ENCODE data around the gene ZNF525. TPM values are rescaled to one million over a fixed set of nuclear protein-coding genes. Genes with fewer than 3 reads are reported as not detected.
"Not testable (repeated sequence)": the region's sequence is repeated elsewhere in the genome, so short reads cannot be mapped to it uniquely, and the experiment has no call there.

ZNF525 gene
- total and polyA plus RNA-seq, 4 donors, result 1.1 to 5.2 (median 1.4) TPM

DNA sequence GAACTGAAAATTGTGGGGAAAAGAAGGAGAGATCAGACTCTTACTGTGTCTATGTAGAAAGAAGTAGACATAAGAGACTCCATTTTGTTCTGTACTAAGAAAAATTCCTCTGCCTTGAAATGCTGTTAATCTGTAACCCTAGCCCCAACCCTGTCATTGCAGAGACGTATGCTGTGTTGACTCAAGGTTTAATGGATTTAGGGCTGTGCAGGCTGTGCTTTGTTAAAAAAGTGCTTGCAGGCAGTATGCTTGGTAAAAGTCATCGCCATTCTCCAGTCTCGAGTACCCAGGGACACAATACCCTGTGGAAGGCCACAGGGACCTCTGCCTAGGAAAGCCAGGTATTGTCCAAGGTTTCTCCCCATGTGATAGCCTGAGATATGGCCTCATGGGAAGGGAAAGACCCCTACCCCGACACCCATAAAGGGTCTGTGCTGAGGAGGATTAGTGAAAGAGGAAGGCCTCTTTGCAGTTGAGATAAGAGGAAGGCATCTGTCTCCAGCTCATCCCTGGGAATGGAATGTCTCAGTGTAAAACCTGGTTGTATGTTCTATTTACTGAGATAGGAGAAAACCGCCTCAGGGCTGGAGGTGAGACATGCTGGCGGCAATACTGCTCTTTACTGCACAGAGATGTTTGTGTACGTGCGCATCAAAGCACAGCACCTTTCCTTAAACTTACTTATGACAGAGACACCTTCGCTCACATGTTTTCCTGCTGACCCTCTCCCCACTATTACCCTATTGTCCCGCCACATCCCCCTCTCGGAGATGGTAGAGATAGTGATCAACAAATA is 55.2 kb downstream of the ZNF525 start:
- H3K36me3 ChIP-seq (ENCODE audit: control insufficient read depth in 4 of 4, insufficient read depth in 3 of 4, low read depth in 1 of 4, low read length in 3 of 4); DNase-seq (ENCODE audit: low spot score); H3K4me1 ChIP-seq (ENCODE audit: control insufficient read depth in 4 of 4, insufficient read depth in 4 of 4, low read length in 3 of 4); H3K4me3 ChIP-seq (ENCODE audit: low read depth in 1 of 3, low read length in 3 of 3); H3K27ac ChIP-seq (ENCODE audit: low read depth in 1 of 2, low read length in 2 of 2); H3K27me3 ChIP-seq (ENCODE audit: control insufficient read depth in 4 of 4, insufficient read depth in 4 of 4, low read length in 3 of 4); H3K9ac ChIP-seq (ENCODE audit: low read depth in 1 of 2, low read length in 2 of 2): not testable (repeated sequence)
- H3K9me3 ChIP-seq (ENCODE audit: control insufficient read depth in 4 of 4, low read length in 3 of 4), result peaks cover 6 to 25% (median 13%) of the 10 kb centered on the region in 4 donors
- WGBS, result 45% methylated on average over 11 of the region's 11 CpGs

DNA sequence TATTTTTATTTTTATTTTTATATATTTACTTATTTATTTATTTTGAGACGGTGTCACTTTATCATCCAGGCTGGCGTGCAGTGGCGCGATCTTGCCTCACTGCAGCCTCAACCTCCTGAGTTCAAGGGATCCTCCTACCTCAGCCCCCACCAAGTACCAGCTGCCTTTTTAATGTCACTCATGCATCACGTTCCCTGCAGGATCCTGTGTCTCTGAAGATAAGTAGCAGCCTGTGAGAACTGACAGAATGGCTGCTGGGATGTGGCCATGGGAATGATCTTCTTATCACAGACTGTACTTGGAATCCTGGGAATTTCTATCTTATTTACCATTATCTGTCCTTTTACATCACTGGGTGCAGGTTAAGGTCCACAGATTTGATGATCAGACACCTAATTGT is 57.0 kb downstream of the ZNF525 start:
- 78% methylated on average over 5 of the region's 5 CpGs for WGBS
- no peaks in the 10 kb centered on the region for H3K4me1 ChIP-seq (ENCODE audit: control insufficient read depth in 4 of 4, insufficient read depth in 4 of 4, low read length in 3 of 4)

DNA sequence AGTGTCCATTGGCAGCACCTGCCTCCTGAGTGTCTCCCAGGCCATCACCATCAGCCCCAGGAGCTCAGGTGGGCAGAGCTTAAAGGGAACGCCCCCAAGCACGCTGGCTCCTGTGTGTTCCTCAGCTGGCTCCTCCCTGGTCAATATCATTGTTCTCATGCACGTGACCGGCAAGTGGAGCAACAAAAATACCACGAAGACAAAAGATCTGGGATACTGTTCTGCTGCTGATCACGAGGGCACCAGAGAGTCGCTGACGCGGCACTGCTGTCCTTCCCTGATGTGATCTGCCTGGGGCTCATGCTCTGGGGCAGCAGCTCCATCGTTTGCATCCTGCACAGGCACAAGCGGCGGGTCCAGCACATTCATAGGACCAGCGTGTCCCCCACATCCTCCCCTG is 57.6 kb downstream of the ZNF525 start:
- not testable (repeated sequence) for H3K27ac ChIP-seq (ENCODE audit: low read depth in 1 of 2, low read length in 2 of 2)
- 34% methylated on average over 11 of the region's 13 CpGs for WGBS

More for the DNA sequence above, 57.0 kb downstream of the ZNF525 start:
- Histone ChIP-seq H3K36me3 (ENCODE audit: control insufficient read depth in 4 of 4, insufficient read depth in 3 of 4, low read depth in 1 of 4, low read length in 3 of 4) (peaks cover 0 to 3% (median 0%) of the 10 kb centered on the region in 4 donors), H3K9me3 (ENCODE audit: control insufficient read depth in 4 of 4, low read length in 3 of 4) (peaks cover 6 to 20% (median 8%) of the 10 kb centered on the region in 4 donors), H3K4me3 (ENCODE audit: low read depth in 1 of 3, low read length in 3 of 3) (no peak overlapping the region), H3K27ac (ENCODE audit: low read depth in 1 of 2, low read length in 2 of 2) (no peak overlapping the region), H3K9ac (ENCODE audit: low read depth in 1 of 2, low read length in 2 of 2) (no peak overlapping the region), H3K27me3 (ENCODE audit: control insufficient read depth in 4 of 4, insufficient read depth in 4 of 4, low read length in 3 of 4) (no peaks in the 10 kb centered on the region)
- TF ChIP-seq HNF4A (conservative IDR thresholded peaks at IDR 0.05), result no peak
- TF ChIP-seq, protein P1, sequence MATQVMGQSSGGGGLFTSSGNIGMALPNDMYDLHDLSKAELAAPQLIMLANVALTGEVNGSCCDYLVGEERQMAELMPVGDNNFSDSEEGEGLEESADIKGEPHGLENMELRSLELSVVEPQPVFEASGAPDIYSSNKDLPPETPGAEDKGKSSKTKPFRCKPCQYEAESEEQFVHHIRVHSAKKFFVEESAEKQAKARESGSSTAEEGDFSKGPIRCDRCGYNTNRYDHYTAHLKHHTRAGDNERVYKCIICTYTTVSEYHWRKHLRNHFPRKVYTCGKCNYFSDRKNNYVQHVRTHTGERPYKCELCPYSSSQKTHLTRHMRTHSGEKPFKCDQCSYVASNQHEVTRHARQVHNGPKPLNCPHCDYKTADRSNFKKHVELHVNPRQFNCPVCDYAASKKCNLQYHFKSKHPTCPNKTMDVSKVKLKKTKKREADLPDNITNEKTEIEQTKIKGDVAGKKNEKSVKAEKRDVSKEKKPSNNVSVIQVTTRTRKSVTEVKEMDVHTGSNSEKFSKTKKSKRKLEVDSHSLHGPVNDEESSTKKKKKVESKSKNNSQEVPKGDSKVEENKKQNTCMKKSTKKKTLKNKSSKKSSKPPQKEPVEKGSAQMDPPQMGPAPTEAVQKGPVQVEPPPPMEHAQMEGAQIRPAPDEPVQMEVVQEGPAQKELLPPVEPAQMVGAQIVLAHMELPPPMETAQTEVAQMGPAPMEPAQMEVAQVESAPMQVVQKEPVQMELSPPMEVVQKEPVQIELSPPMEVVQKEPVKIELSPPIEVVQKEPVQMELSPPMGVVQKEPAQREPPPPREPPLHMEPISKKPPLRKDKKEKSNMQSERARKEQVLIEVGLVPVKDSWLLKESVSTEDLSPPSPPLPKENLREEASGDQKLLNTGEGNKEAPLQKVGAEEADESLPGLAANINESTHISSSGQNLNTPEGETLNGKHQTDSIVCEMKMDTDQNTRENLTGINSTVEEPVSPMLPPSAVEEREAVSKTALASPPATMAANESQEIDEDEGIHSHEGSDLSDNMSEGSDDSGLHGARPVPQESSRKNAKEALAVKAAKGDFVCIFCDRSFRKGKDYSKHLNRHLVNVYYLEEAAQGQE (IDR thresholded peaks at IDR 0.05), result no peak
- TF ChIP-seq RXRA (IDR thresholded peaks at IDR 0.05), result no peak
- TF ChIP-seq FOXA2 (IDR thresholded peaks at IDR 0.05), result no peak
- no peak for TF ChIP-seq JUND (IDR thresholded peaks at IDR 0.05)
- no peak for TF ChIP-seq SP1 (IDR thresholded peaks at IDR 0.05)
- TF ChIP-seq HNF4G (IDR thresholded peaks at IDR 0.05), result no peak
- TF ChIP-seq RAD21 (IDR thresholded peaks at IDR 0.05), result no peak
- no peak for TF ChIP-seq EGR1 (IDR thresholded peaks at IDR 0.05; ENCODE audit: low read depth in 2 of 2)
- TF ChIP-seq NR2F2 (IDR thresholded peaks at IDR 0.05), result no peak
- TF ChIP-seq, protein P2, sequence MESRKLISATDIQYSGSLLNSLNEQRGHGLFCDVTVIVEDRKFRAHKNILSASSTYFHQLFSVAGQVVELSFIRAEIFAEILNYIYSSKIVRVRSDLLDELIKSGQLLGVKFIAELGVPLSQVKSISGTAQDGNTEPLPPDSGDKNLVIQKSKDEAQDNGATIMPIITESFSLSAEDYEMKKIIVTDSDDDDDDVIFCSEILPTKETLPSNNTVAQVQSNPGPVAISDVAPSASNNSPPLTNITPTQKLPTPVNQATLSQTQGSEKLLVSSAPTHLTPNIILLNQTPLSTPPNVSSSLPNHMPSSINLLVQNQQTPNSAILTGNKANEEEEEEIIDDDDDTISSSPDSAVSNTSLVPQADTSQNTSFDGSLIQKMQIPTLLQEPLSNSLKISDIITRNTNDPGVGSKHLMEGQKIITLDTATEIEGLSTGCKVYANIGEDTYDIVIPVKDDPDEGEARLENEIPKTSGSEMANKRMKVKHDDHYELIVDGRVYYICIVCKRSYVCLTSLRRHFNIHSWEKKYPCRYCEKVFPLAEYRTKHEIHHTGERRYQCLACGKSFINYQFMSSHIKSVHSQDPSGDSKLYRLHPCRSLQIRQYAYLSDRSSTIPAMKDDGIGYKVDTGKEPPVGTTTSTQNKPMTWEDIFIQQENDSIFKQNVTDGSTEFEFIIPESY (IDR thresholded peaks at IDR 0.05), result no peak
- TF ChIP-seq TAF1 (conservative IDR thresholded peaks at IDR 0.05), result no peak
- no peak for TF ChIP-seq FOXA1 (IDR thresholded peaks at IDR 0.05)
- no peak for TF ChIP-seq YY1 (IDR thresholded peaks at IDR 0.05)
- TF ChIP-seq, protein P3, sequence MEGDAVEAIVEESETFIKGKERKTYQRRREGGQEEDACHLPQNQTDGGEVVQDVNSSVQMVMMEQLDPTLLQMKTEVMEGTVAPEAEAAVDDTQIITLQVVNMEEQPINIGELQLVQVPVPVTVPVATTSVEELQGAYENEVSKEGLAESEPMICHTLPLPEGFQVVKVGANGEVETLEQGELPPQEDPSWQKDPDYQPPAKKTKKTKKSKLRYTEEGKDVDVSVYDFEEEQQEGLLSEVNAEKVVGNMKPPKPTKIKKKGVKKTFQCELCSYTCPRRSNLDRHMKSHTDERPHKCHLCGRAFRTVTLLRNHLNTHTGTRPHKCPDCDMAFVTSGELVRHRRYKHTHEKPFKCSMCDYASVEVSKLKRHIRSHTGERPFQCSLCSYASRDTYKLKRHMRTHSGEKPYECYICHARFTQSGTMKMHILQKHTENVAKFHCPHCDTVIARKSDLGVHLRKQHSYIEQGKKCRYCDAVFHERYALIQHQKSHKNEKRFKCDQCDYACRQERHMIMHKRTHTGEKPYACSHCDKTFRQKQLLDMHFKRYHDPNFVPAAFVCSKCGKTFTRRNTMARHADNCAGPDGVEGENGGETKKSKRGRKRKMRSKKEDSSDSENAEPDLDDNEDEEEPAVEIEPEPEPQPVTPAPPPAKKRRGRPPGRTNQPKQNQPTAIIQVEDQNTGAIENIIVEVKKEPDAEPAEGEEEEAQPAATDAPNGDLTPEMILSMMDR (IDR thresholded peaks at IDR 0.05; ENCODE audit: low read depth, low read length, missing input control), result no peak
- TF ChIP-seq, protein P4, sequence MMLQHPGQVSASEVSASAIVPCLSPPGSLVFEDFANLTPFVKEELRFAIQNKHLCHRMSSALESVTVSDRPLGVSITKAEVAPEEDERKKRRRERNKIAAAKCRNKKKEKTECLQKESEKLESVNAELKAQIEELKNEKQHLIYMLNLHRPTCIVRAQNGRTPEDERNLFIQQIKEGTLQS (IDR thresholded peaks at IDR 0.05), result no peak
- TF ChIP-seq, protein P5, sequence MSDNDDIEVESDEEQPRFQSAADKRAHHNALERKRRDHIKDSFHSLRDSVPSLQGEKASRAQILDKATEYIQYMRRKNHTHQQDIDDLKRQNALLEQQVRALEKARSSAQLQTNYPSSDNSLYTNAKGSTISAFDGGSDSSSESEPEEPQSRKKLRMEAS (IDR thresholded peaks at IDR 0.05), result no peak
- no peak for TF ChIP-seq GABPA (IDR thresholded peaks at IDR 0.05 in 1 of 2, conservative IDR thresholded peaks at IDR 0.05 in 1 of 2)
- DNase-seq (ENCODE audit: low spot score), result no peak

More for the DNA sequence above, 57.6 kb downstream of the ZNF525 start:
- not testable (repeated sequence) for H3K9ac ChIP-seq (ENCODE audit: low read depth in 1 of 2, low read length in 2 of 2); H3K27me3 ChIP-seq (ENCODE audit: control insufficient read depth in 4 of 4, insufficient read depth in 4 of 4, low read length in 3 of 4); H3K4me1 ChIP-seq (ENCODE audit: control insufficient read depth in 4 of 4, insufficient read depth in 4 of 4, low read length in 3 of 4); H3K36me3 ChIP-seq (ENCODE audit: control insufficient read depth in 4 of 4, insufficient read depth in 3 of 4, low read depth in 1 of 4, low read length in 3 of 4); DNase-seq (ENCODE audit: low spot score); H3K4me3 ChIP-seq (ENCODE audit: low read depth in 1 of 3, low read length in 3 of 3)
- H3K9me3 ChIP-seq (ENCODE audit: control insufficient read depth in 4 of 4, low read length in 3 of 4), result peaks cover 6 to 16% (median 7%) of the 10 kb centered on the region in 4 donors

Measured in liver (tissue), 9 donors.